ENCODE measurements around the gene MRPS27.

Gene MRPS27

DNA sequence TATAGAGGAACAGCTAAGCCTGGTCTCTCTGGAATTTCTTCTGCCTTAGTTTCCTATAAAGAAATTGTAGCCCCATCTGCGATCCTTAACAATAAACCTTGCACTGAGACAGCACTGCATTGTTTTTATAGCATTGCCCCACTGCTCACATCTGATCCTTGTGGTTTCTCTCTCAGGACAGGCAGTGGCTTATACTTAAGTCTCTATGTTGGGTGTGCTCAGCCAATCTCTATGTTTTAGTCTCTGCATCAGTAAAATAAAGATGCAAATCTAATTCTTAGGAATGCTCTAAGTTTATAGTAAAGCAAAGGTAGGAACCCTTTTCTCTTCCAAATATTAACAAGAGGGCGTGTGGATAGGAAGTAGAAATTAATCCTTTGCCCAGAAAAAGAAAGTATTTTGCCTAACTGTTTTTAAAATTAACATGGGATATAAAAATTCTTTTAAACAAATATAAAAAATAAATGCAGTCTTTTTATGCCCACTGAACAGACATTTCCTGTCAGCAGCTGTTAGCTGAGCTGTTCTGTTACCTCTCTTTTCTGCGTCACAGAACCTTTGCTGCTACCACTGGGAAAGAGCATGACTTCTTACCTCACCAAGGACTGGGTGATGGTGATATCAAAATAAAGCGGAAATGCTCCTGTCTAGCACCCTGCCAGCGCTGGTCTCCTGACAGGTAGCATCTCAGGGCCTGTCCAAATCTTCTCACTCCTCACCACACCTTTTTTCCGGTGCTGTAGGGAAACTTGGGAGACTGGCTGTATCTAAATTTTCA, 29.5 kb downstream of the MRPS27 start:
- DNase-seq, result no peak

DNA sequence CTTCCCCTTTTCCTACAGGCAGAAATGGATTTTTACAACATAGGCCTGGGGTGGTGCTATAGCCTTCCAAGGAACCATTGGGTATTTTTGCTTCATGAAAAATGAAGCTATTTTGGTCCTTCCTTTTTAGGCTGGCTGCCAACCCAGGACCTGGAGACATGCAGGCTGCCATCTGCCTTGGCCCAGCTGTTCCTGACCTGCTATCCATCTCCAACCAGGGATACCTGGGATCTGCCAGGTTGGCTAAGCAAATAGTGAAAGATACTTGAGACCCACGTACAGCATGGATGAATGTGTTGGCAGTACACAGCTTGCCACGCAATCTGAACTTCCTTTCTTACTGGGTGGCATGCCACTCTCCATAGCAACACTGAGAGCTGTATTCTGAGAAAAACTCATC, 31.1 kb downstream of the MRPS27 start:
- DNase-seq, result no peak

DNA sequence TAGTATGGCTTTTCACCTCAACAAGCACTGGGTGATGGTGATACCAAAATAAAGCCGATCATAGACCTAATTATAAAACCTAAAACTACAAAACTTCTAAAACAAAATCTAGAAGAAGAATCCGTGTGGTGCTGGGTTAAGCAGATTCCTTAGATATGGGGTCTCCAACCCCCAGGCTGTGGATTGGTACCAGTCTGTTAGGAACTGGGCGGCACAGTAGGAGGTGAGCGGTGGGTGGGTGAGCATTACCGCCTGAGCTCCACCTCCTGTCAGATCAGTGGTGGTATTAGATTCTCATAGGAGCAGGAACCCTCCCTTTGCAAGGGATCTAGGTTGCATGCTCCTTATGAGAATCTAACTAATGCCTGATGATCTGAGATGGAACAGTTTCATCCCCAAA, 33.2 kb downstream of the MRPS27 start:
- no peak for DNase-seq

DNA sequence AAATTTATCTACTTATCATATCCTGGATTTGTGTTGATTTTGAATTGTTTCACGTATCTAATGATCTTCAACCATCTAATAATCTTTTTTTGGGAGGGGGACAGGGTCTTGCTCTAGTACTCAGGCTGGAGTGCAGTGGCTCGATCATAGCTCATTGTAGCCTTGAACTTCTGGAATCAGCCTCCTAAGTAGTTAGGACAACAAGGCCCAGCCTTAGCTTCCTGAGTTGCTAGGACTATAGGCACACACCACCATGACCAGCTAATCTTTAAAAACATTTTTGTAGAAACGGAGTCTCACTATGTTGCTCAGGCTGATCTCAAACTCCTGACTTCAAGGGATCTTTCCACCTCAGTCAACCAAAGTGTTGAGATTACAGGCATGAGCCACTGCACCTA, 34.6 kb downstream of the MRPS27 start:
- DNase-seq, result no peak

DNA sequence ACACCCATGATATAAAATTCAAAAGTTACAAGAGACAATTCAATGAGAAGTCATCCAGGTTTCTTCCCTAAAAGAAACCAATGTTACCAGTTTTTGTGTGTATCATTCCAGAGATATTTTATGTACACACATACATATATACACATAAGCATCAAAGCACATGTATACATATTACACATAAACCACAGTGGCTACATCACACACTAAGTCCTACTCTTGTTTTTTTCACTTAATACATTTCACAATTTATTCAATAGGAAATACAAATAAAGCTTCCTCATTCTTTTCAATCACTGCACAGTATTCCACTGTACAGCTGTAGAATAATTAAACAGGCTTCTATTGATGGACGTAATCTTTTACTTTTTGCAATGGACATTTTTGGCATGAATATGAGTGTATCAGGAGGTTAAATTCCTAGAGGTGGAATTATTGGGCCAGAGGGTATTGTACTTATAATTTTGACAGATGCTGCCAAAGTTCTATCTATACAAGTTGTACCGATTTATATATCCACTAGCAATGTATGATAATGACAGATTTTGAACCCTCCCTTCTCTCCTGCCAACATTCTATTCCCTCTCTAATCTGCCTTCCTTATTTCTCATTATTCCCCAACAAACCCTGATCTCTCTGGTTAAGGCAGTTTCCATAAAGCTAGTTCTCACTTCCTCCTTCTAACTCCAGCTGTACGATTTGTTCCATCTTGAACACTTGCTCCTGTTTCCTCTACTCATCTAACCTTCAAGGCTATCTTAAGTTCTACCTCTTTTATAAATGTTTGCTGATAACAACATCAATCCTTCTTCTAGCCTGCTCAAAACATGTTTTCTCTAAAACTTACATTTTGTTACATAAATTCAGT, 35.2 kb downstream of the MRPS27 start:
- peak; percentile 38 to 65 for DNase-seq

DNA sequence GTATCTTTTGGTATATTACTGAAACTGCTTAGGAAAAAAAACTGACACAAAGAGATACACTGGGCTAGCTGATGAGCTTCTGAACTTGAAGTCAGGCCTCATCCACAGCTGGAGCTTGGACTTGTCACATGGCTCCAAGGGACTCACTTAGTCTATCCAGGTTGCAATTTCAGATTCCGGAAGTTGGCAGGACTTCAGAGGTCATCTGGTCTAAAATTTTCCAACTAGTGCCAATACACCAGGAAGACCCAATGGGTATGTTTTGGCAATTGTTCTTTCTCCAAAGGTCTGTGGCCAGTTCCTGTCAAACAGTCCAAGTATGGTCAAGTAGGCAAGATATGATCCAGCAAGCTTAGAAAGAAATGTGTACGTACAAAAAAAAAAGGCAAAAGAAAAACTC, 36.7 kb downstream of the MRPS27 start:
- no peak for DNase-seq

DNA sequence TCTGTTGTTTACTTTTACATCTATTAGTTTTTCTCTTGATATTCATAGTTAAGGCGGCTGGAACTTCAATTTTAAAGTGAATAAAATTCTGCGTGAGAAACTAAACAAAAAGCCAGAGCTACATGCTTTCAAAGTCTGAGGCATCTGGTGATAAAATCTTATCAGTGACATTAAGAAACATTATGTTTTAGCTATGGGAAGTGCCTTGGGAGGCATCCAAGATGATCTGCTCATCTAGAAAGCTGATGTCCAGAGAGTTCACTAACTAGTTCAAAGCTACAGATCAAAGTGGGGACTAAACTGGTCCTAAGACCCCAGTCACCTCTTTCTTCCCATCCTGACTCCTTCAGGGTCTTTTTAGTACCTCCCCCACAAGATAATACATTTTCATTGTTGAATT, 37.2 kb downstream of the MRPS27 start:
- DNase-seq, result no peak

DNA sequence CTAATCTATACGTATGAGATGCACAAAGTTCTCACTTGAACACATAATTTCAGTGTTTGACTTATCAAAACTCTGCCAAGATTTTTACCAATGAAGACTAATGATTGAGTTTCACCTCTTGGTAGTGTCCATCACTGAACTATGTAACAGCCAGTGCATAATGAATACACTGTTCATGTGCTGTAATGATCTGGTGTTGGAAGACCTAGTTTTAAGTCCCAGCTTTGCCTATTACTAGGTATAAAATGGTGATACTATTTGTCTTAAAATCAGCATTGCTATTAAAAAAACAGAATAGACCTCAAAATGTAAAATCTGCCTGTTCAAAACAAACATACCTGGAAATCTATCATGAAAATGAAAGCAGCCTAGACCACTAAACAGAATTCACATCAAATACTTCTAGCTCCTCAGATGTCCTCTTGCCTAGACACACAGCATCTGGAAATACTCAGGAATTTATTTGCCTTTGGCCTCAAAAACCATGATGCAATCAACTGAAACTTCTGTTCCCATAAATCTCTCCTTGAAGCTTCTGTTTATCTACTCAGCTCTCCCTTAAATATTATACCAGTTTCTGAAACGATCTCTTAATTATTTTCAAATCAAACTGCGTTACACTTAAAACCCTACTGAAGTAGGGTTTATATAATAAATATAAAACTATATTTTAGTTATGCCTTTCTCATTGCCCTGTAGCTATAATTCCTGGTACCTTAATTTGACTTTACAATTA, 38.1 kb downstream of the MRPS27 start:
- DNase-seq, result no peak

DNA sequence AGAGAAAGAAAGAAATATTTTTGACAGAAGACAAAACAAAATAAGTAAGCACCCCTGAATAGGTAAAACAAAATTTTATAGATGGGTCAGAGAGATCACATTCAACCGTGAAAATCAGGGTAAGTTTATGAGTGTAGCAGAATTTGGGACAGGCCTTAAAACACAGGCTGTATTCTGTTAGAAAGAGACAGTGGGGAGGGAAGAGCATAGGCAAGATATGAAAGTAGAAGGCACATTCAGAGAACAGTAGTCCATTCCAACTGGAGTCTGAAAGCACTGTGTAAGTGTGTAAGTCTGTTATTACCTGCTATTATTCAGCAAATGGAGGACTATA, 38.6 kb downstream of the MRPS27 start:
- DNase-seq, result no peak

DNA sequence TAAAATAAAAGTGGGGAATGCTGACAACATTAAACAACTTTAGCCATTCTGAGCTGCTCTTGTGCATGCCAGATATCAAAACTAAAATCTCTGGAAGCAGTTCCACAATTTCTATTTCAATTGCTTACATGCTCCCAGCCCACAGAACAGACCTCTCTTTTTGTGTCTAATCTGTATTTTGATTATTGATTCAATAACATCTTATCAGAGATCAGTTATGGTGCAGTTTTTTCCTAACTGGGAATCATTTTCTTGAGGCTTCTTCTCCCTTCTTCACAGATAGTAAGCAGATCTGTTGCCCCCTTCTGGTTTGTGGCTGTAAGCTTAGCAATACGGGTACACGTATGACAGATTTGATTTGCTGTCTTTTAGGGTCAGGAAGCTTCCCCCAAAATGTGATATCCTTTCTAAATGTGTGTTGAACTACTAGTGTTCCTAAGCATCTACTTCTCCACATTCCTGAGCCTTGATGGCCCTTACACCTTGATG, 39.4 kb downstream of the MRPS27 start:
- no peak for DNase-seq

DNA sequence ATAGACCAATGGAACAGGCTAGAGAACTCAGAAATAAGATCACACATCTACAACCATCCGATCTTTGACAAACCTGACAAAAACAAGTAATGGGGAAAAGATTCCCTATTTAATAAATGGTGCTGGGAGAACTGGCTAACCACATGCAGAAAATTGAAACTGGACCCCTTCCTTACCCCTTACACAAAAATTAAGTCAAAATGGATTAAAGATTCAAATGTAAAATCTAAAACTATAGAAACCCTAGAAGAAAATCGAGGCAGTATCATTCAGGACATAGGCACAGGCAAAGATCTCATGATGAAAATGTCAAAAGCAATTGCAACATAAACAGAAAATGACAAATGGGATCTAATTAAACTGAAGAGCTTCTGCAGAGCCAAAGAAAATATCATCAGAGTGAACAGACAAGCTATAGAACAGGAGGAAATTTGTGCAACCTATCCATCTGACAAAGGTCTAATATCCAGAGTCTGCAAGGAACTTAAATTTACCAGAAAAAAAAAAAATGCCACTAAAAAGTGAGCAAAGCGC, 43.8 kb downstream of the MRPS27 start:
- no peak for DNase-seq

DNA sequence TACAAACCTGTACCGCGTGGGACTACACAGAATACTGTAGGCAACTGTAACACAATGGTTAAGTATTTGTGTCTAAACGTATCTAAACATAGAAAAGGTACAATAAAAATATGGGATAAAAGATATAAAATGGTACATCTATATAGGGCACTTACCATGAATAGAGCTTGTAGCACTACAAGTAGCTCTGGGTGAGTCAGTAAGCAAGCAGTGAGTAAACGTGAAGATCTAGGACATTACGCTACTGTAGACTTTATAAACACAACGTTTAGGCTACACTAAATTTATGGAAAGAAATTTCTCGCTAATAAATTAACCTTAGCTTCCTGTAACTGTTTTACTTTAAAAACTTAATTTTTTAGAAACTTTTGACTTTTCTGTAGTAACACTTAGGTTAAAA, 46.5 kb downstream of the MRPS27 start:
- no peak for DNase-seq

DNA sequence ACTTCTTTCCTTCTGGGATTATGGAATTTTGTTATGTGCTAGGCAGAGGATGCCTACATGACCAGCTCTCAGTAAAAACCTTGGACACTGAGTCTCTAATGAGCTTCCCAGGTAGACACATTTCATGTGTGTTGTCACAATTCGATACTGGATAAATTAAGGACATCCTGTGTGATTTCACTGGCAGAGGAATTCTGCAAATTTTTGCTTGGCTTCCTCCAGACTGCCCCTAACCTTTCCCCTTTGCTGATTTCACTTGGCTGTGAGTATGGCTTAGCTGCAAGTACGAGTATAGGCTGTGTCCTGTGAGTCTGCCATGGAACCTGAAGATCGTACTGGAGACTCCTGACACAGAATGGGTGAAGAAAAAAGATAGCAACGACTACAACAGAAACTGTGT, 47.6 kb downstream of the MRPS27 start:
- DNase-seq, result no peak

DNA sequence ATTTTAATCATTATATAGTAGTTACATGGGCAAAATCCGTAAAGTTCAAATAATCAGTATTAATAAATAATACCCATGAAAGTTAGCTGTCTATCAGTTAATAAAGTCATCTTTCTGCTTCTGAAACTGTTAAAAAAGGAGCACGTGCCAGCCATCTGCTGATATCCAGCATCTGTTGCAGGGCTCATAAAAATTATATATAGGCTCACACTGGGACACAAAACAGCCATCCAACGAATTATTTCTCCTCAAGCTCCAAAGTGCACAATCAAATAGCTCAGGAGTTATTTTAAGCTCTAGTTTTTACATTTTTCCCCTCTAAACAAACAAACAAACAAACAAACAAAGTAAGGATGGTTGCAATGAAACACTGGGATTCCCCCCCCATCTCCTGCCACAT, 48.3 kb downstream of the MRPS27 start:
- DNase-seq, result no peak

DNA sequence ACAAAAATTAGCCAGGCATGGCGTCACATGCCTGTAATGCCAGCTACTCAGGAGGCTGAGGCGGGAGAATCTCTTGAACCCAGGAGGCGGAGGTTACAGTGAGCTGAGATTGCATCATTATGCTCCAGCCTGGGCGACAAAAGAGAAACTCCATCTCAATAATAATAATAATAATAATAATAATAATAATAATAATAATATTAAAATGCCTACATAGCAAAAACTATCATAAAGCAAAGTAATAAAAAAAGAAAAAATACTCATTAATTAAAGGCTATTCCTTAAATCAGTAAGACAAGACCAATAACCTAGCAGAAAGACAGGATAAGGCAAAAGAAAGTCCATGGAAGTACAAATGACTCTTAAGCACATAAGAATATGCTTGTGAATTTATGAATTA, 50.0 kb downstream of the MRPS27 start:
- no peak for DNase-seq

DNA sequence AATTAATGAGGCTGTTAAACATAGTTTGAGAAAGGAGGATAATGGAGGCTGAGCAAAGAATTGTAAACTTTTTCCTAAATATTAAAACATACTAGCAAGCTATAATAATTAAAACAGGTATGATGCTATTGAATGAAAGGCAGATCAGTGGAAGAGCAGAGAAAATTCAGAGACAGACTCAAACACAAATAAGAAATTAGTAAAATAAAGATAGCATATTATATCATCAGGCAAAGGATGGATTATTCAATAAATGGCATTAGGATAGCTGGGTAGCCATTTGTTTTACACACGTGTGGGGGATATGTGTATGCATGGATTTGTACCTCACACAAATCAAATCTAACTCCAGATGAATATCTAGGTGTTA, 50.6 kb downstream of the MRPS27 start:
- no peak for DNase-seq

DNA sequence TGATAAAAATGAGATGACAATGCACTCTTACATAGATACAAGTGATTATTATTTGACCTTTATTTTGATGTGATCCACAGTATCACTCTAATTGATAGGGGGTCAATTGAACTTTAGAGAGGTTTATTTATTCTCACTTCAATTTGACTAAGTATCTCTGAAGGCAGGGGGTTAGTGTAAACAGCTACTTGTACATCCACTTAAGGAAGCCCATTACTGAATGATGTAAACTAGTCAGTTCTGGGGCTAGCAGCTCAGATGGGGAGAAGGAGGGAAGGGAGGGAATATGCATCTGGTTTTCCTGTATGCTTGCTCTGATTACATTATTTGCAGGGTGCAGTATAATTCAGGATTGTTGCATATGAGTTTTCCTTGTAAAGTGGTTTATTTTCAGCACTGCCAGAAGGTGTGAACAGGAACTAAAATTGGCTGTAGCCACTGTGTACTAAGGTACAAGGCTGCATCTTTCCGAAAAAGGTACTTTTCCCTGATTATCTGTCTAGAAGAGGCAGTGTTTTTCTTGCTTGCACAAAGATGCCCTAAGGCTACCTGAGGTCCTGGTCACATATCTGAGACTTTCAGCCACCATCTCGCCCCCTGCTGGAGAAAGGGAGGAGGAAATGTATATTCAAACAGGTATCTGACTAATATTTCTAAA, 51.2 kb downstream of the MRPS27 start:
- DNase-seq, result peak; percentile 16 to 22

DNA sequence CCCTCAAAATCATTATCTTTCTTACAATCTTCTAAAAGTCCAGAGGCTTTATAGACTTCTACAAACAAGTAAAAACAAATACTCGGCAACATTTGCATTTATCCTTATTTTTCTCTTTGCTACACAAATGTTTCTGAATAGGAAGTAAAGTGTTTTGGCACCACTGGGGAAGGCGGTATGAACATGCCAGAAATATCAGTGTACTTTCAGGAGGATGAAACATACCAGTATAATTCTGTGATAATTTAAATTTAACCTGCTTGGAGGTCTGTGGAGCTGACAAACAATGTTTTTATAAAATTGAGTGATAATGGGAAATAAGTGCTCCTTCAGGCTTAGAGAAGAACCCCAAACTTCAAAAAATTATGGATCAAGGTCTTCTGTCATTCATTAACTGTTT, 51.8 kb downstream of the MRPS27 start:
- DNase-seq, result no peak

DNA sequence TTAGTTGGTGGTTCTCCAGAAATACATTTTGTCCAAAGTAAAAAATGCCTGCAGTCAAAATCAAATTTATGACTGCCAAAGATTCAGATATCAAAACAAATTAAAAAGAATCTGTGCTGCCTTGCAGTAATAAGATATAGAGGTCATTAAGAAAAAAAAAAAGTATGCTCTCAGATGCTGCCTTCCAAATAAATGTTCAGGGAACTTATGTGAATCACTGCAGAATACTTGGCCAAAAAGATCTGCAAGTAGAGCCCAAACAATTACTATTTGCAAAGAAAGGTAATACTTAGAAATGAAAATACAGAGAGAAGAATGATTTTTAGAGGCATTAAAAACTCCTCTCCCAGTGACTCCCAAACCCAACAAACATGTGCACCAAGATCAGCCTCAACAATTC, 52.4 kb downstream of the MRPS27 start:
- no peak for DNase-seq

DNA sequence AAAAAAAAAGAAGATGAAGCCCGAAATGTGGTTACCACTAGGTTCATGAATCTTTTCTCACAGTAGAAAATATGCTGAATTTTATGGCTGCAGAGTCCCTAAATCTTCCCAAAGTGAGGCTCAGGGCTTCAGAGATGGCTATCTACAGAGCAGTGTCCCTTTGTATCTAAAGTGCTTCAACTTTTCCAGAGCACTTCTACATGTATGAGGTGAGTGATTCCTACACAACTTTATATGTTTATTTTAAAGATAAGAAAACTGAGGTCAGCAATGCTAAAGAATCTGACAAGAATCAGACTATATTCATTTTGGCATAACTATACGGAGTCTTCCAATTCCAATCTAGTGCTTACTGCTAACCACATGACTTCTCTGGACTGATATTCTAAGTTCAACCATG, 53.2 kb downstream of the MRPS27 start:
- no peak for DNase-seq

DNA sequence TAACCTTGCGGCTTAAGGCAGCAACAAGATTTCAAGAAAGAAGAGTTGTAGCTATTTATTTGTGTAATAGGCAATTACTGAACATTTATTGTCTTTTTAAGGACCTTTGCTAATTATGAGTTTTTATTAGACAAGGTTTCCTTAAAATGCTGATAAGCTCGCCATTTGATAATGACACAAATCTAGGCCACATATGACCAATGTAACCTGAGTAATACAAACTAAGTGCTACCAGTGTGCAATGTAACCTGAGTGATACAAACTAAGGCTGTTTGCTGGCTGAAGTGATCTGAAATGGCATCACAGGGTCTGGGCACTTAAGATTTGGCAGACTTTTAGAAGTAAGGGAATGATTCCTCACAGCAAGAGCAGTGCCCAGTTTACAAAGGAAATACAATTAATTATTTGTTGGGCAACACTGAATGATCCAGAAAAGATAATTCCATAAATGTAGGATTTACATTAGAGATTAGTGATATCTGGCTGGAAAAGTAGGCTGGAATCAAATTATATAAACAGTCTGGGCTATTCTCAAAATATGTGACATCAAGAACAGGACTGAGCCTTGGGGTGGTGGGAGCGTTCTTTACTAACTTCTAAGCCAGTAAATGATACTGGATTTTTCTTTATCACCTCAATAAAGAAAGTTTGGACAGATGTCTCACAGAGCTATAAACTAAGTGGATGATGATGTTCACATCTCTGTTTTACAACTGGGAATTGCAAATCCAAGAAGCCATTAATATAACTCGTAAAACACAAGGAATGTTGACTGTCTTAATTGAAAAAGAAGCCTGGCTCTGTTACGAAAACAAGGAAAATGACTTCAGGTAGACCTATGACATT, 54.8 kb downstream of the MRPS27 start:
- DNase-seq, result no peak

DNA sequence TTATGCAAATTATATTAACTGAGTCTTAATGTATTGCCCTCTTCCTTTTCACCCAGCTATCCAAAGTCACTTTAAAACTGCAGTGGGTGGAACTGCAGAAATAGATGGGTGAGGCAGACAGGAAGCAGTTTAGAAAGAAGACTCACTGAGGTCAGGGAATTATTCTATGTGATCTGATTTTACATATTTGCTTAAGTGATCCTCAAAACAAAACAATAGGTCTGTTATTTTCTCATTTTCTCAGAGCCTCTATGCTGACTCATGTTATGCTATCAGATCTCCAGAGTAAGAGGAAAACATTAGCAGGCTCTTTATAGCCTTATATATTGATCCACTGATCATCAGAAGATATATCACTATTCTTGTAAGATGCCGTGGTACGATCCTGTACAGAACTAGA, 63.5 kb downstream of the MRPS27 start:
- DNase-seq, result no peak

Measured in inflammatory macrophage (primary cell).